C4-2B (cell line): ENCODE data around the gene ACADSB.

Experiments used
- CTCF ChIP-seq: fragments of 450-650 bp; conservative IDR thresholded peaks from 2 replicates; pipeline ENCODE4 v1.5.1; 2017; ENCODE audit warnings: mild to moderate bottlenecking
- ZFX ChIP-seq: fragments of 450-650 bp; IDR thresholded peaks from 2 replicates; pipeline ENCODE4 v1.6.1; 2017

- TF ChIP-seq CTCF: no peak
- TF ChIP-seq ZFX: no peak
Measured at GRCh38 chr10:123031124-123031523, 22.3 kb downstream of the ACADSB start.
